ENCODE measurements around the gene EPYC. TPM values are rescaled to one million over a fixed set of nuclear protein-coding genes. Genes with fewer than 3 reads are reported as not detected.

The EPYC gene
- polyA plus RNA-seq, 1 experiment = 0.11 TPM

DNA sequence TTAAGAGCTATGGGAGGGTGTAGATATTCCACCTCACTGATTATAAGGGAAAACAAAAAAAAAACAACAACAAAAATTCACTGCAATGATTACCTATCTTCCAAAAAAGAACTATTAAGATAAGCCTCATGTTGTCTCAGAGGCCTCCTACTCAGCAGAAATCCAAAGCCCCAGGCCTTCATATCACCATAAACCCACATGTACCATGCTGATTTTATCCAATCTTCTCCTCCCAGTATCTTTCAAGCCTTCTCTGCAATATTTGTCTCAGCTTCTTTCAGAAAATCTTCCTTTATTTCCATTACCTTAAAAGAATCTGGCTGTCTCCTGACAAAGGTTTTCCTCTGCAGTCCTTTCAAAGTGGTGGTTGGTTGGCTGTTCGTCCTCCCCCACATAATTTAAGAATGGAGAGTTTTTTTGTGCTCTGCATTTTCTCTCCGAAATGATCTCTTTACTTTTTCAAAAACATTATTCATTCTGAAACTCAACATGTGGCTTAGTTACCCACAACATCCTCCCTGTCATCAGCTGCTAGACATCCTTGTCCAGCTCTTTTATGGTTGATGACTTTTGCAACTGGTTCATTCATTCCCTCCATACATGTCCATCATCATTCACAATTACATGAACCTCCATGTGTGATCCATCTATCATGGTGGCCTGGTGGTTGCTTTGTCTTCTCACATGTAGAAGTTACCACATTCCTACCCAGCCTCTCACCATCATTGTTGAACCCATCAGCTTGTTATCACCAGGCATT lies 2.9 kb upstream of the EPYC start:
- ChIA-PET POLR2A (no interaction called here), CTCF (interaction anchor here (0.6 kb wide), 1 partner anchor 562 kb away, joined by 3 read pairs; no protein-coding TSS in a partner anchor)
- no peaks in the 10 kb centered on the region for H3K27me3 ChIP-seq (ENCODE audit: control insufficient read depth, insufficient read depth, low read length)
- no peak overlapping the region for H3K4me3 ChIP-seq (ENCODE audit: low read depth, low read length)
- TF ChIP-seq, protein P1, sequence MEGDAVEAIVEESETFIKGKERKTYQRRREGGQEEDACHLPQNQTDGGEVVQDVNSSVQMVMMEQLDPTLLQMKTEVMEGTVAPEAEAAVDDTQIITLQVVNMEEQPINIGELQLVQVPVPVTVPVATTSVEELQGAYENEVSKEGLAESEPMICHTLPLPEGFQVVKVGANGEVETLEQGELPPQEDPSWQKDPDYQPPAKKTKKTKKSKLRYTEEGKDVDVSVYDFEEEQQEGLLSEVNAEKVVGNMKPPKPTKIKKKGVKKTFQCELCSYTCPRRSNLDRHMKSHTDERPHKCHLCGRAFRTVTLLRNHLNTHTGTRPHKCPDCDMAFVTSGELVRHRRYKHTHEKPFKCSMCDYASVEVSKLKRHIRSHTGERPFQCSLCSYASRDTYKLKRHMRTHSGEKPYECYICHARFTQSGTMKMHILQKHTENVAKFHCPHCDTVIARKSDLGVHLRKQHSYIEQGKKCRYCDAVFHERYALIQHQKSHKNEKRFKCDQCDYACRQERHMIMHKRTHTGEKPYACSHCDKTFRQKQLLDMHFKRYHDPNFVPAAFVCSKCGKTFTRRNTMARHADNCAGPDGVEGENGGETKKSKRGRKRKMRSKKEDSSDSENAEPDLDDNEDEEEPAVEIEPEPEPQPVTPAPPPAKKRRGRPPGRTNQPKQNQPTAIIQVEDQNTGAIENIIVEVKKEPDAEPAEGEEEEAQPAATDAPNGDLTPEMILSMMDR (IDR thresholded peaks at IDR 0.05; ENCODE audit: low read depth, low read length) = no peak
- H3K9me3 ChIP-seq (ENCODE audit: control insufficient read depth, insufficient read depth, low read length) = no peaks in the 10 kb centered on the region
- DNase-seq (ENCODE audit: low read depth, low spot score) = no peak
- no peak overlapping the region for H3K27ac ChIP-seq (ENCODE audit: low read depth, low read length)

DNA sequence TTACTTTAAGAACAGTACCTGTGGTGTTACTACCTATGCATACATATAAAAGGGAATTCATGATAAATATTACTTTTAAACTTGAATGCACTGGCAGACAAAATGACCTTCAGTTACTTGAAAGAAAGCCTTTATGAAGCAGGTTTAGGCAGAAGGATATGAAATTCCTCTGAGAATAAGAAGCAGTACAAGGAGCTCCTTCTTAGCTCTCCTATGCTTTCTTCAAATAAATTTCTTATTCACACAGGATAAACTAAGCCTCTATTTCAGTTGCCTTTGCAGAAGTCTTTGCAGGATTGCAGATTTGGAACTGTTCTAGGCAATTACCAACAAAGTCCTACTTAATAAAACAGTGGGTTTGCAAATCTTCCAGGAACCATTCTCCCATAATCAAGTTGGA lies 1.0 kb downstream of the EPYC start:
- no peak for DNase-seq (ENCODE audit: low read depth, low spot score)
- H3K27ac ChIP-seq (ENCODE audit: low read depth, low read length) = no peak overlapping the region
- H3K9me3 ChIP-seq (ENCODE audit: control insufficient read depth, insufficient read depth, low read length) = no peaks in the 10 kb centered on the region
- H3K4me3 ChIP-seq (ENCODE audit: low read depth, low read length) = no peak overlapping the region
- ChIA-PET POLR2A (no interaction called here), CTCF (no interaction called here)
- H3K27me3 ChIP-seq (ENCODE audit: control insufficient read depth, insufficient read depth, low read length) = no peaks in the 10 kb centered on the region
- TF ChIP-seq, protein P1 (IDR thresholded peaks at IDR 0.05; ENCODE audit: low read depth, low read length) = no peak

DNA sequence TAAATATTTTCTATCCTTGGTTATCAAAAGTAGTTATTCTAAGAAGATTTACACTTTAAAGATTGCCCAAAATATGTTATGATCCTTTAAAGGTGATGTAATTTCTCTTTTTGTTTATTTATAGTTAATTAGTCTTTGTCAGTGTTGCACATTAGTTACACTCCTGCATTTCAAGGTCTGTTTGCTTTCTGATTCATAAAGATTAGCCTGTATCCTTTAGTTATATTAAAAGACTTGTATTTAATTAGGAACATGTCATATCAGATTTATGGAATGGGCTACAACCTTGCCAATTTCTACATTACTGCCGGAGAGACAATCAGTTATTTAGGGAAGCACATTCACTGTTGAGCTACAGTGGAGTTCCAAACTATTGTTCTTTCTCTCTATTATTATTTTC lies 3.5 kb downstream of the EPYC start:
- Histone ChIP-seq H3K9me3 (ENCODE audit: control insufficient read depth, insufficient read depth, low read length) (no peaks in the 10 kb centered on the region), H3K27me3 (ENCODE audit: control insufficient read depth, insufficient read depth, low read length) (no peaks in the 10 kb centered on the region), H3K4me3 (ENCODE audit: low read depth, low read length) (no peak overlapping the region), H3K27ac (ENCODE audit: low read depth, low read length) (no peak overlapping the region)
- DNase-seq (ENCODE audit: low read depth, low spot score) = no peak
- ChIA-PET POLR2A (no interaction called here), CTCF (no interaction called here)
- TF ChIP-seq, protein P1 (IDR thresholded peaks at IDR 0.05; ENCODE audit: low read depth, low read length) = no peak

DNA sequence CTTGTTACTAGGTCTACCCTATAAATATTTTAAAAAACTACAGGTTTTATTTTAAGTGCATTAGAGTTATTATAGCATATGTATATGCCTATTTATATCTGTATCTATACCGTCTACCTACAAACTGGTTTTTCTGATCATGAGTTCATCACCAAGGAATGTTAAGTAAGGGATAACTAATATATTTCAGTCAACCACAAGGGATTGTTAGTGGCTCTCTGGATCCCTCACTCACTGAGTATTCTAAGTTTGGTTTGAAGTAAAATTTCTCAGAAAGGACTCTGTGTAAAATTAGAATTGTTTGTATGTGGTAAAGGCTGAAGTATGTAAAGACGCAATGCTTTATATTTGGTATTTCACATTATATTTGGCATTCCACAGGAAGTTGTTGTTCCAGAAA lies 4.8 kb downstream of the EPYC start:
- H3K27ac ChIP-seq (ENCODE audit: low read depth, low read length) = no peak overlapping the region
- TF ChIP-seq, protein P1 (IDR thresholded peaks at IDR 0.05; ENCODE audit: low read depth, low read length) = no peak
- DNase-seq (ENCODE audit: low read depth, low spot score) = no peak
- H3K9me3 ChIP-seq (ENCODE audit: control insufficient read depth, insufficient read depth, low read length) = no peaks in the 10 kb centered on the region
- ChIA-PET CTCF (interaction anchor here (0.6 kb wide), 2 partner anchors 22 to 113 kb away, joined by 3 read pairs; no protein-coding TSS in a partner anchor), POLR2A (no interaction called here)
- no peak overlapping the region for H3K4me3 ChIP-seq (ENCODE audit: low read depth, low read length)
- no peaks in the 10 kb centered on the region for H3K27me3 ChIP-seq (ENCODE audit: control insufficient read depth, insufficient read depth, low read length)

GRCh38 chr12:90999527-90999926 lies 5.2 kb downstream of the EPYC start:
- no peak for DNase-seq (ENCODE audit: low read depth, low spot score)
- ChIA-PET POLR2A (no interaction called here), CTCF (interaction anchor here (0.6 kb wide), 1 partner anchor 113 kb away, joined by 3 read pairs; no protein-coding TSS in a partner anchor)
- TF ChIP-seq, protein P1 (IDR thresholded peaks at IDR 0.05; ENCODE audit: low read depth, low read length) = no peak
- Histone ChIP-seq H3K27me3 (ENCODE audit: control insufficient read depth, insufficient read depth, low read length) (no peaks in the 10 kb centered on the region), H3K9me3 (ENCODE audit: control insufficient read depth, insufficient read depth, low read length) (no peaks in the 10 kb centered on the region), H3K4me3 (ENCODE audit: low read depth, low read length) (no peak overlapping the region), H3K27ac (ENCODE audit: low read depth, low read length) (no peak overlapping the region)
